Progenitor cell of endocrine pancreas (in vitro differentiated cells): Measurements from ENCODE around the gene GPR50. TPM values are rescaled to one million over a fixed set of nuclear protein-coding genes. Genes with fewer than 3 reads are reported as not detected.

ENCODE experiments used
- DNase-seq: peaks from one replicate; pipeline ENCODE4 v3.0.0; 2021; ENCODE audit warnings: low spot score; ENCODE audit not compliant: unreplicated experiment
- H3K27ac Mint-ChIP-seq: 2 replicates; pipeline ENCODE4 v1.8.0; 2021; ENCODE audit warnings: mild to moderate bottlenecking, moderate library complexity, mixed read lengths
- H3K27me3 Mint-ChIP-seq: 2 replicates; pipeline ENCODE4 v1.8.0; 2021; ENCODE audit warnings: mixed read lengths
- H3K36me3 Mint-ChIP-seq: 2 replicates; pipeline ENCODE4 v1.8.0; 2022; ENCODE audit warnings: mixed read lengths; ENCODE audit not compliant: insufficient read depth
- H3K4me1 Mint-ChIP-seq: 2 replicates; pipeline ENCODE4 v1.8.0; 2021; ENCODE audit warnings: low read depth, mixed read lengths
- H3K4me3 Mint-ChIP-seq: 2 replicates; pipeline ENCODE4 v1.8.0; 2021; ENCODE audit warnings: low read depth, mild to moderate bottlenecking, moderate library complexity, mixed read lengths
- H3K9me3 Mint-ChIP-seq: 2 replicates; pipeline ENCODE4 v1.8.0; 2021; ENCODE audit warnings: low read depth, mixed read lengths
- total RNA-seq: library from RNA; stranded (reverse); gene quantifications from 2 replicates; pipeline ENCODE4 v1.2.1, GENCODE V29; 2021
- TF ChIP-seq, protein P1 (sequence below): fragments of 200-600 bp; sonication (generic); IDR thresholded peaks from one replicate; pipeline ENCODE4 v1.5.0; 2021; ENCODE audit warnings: antibody characterized with exemption, mild to moderate bottlenecking; ENCODE audit not compliant: unreplicated experiment

Gene GPR50
- total RNA-seq, 1 donor from 2014 or later = 0.29 TPM

DNA sequence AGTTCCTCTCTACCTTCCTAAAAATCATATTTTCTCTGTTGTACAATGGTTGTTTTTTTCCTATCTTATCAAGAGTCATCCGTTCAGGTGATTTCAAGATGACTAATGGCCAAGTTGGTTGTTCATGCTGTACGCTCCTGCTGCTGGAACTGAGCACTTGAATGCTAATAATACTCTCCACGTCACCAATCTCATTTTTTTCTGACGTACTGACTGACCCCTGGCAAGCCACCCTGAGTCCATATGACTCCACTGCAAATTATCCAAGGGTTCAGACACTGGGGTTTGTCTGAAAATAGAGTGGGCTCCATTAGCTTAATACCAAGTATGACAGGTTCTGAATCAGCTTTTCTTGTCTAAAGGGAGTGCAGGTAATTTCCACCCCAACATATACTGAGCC is 21.1 kb upstream of the GPR50 start:
- TF ChIP-seq, protein P1, sequence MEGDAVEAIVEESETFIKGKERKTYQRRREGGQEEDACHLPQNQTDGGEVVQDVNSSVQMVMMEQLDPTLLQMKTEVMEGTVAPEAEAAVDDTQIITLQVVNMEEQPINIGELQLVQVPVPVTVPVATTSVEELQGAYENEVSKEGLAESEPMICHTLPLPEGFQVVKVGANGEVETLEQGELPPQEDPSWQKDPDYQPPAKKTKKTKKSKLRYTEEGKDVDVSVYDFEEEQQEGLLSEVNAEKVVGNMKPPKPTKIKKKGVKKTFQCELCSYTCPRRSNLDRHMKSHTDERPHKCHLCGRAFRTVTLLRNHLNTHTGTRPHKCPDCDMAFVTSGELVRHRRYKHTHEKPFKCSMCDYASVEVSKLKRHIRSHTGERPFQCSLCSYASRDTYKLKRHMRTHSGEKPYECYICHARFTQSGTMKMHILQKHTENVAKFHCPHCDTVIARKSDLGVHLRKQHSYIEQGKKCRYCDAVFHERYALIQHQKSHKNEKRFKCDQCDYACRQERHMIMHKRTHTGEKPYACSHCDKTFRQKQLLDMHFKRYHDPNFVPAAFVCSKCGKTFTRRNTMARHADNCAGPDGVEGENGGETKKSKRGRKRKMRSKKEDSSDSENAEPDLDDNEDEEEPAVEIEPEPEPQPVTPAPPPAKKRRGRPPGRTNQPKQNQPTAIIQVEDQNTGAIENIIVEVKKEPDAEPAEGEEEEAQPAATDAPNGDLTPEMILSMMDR = no peak
- Mint-ChIP-seq H3K4me1 (no peaks in the 10 kb centered on the region), H3K36me3 (no peaks in the 10 kb centered on the region), H3K27me3 (peaks cover 43% of the 10 kb centered on the region), H3K4me3 (no peak overlapping the region), H3K9me3 (peaks cover 29% of the 10 kb centered on the region), H3K27ac (no peak overlapping the region)
- DNase-seq = no peak

DNA sequence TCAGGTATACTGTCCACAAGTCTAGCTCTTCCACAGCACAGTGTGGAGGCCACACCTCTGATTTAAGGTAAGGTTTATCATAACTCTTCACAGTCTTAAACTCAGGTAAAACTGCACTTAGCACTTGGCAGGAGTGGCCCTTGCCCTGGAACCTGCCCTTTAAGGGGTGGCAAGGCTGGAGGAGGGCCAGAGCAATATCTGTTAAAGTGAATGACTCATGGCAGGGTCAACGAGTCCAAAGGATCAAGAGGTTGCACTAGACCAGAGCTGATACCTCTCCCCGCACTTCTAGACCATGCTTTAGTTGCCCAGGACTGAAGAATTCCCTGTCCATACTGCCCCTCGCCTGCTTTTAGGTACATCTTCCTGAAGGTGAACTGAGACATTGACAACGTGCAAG is 14.7 kb upstream of the GPR50 start:
- Mint-ChIP-seq H3K9me3 (peaks cover 27% of the 10 kb centered on the region), H3K36me3 (no peaks in the 10 kb centered on the region), H3K27ac (no peak overlapping the region), H3K27me3 (peaks cover 13% of the 10 kb centered on the region), H3K4me1 (no peaks in the 10 kb centered on the region), H3K4me3 (no peak overlapping the region)
- DNase-seq = no peak
- TF ChIP-seq, protein P1 = no peak

DNA sequence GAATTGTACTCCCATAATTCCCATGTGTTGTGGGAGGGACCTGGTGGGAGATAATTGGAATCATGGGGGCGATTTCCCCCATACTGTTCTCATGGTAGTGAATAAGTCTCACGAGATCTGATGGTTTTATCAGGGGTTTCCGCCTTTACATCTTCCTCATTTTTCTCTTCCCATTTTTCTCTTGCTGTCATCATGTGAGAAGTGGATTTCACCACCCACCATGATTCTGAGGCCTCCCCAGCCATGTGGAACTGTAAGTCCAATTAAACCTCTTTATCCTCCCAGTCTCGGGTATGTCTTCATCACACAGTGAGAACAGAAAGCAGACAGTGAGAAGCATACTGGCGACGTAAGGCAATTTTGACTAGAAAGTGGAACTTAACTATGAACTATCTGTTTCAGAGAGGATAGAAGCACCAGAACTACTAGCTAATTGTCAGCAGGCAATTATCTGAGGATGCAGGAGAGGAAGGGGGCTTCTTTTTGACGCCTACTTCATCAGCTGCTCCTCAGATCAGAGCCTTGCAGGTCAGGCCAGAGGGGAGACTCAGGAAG is 8.5 kb upstream of the GPR50 start:
- Mint-ChIP-seq H3K36me3 (no peaks in the 10 kb centered on the region), H3K4me1 (no peaks in the 10 kb centered on the region), H3K27me3 (peaks cover 41% of the 10 kb centered on the region), H3K27ac (no peak overlapping the region), H3K9me3 (peaks cover 18% of the 10 kb centered on the region), H3K4me3 (no peak overlapping the region)
- TF ChIP-seq, protein P1 = no peak
- no peak for DNase-seq

GRCh38 chrX:151169783-151170182 is 6.6 kb upstream of the GPR50 start:
- H3K27ac Mint-ChIP-seq = no peak overlapping the region
- peaks cover 52% of the 10 kb centered on the region for H3K27me3 Mint-ChIP-seq
- TF ChIP-seq, protein P1 = no peak
- no peaks in the 10 kb centered on the region for H3K36me3 Mint-ChIP-seq
- H3K4me1 Mint-ChIP-seq = peaks cover 1% of the 10 kb centered on the region
- DNase-seq = no peak
- peaks cover 10% of the 10 kb centered on the region for H3K9me3 Mint-ChIP-seq
- H3K4me3 Mint-ChIP-seq = no peak overlapping the region

GRCh38 chrX:151174581-151175282 is 1.7 kb upstream of the GPR50 start:
- DNase-seq = no peak
- Mint-ChIP-seq H3K4me1 (peaks cover 8% of the 10 kb centered on the region), H3K27ac (no peak overlapping the region), H3K36me3 (no peaks in the 10 kb centered on the region), H3K27me3 (peaks cover 81% of the 10 kb centered on the region), H3K4me3 (peak overlapping the region; percentile 49), H3K9me3 (peaks cover 4% of the 10 kb centered on the region)
- TF ChIP-seq, protein P1 = peak; percentile 43
